Effector memory CD4-positive, alpha-beta T cell (primary cell): ENCODE data around the gene ARFGAP1.

ENCODE experiments used
- DNase-seq, 3 donors: peaks; one replicate each; pipeline ENCODE4 v3.0.0-alpha.2; 2020
- H3K27ac ChIP-seq: 2 replicates; pipeline ENCODE4 v1.7.0; 2013; ENCODE audit warnings: mild to moderate bottlenecking, low read length, moderate library complexity; ENCODE audit not compliant: insufficient read depth, poor library complexity, severe bottlenecking
- H3K27me3 ChIP-seq: replicated peaks from 2 replicates; pipeline ENCODE4 v1.7.0; 2013; ENCODE audit warnings: mild to moderate bottlenecking, low read length; ENCODE audit not compliant: insufficient read depth, control insufficient read depth, poor library complexity, severe bottlenecking
- H3K36me3 ChIP-seq: 2 replicates; pipeline ENCODE4 v1.7.0; 2013; ENCODE audit warnings: mild to moderate bottlenecking, low read length, moderate library complexity; ENCODE audit not compliant: control insufficient read depth, insufficient read depth
- H3K4me1 ChIP-seq: 2 replicates; pipeline ENCODE4 v1.7.0; 2013; ENCODE audit warnings: low read length, mild to moderate bottlenecking; ENCODE audit not compliant: control insufficient read depth, insufficient read depth, poor library complexity, severe bottlenecking
- H3K4me3 ChIP-seq: 2 replicates; pipeline ENCODE4 v1.7.0; 2013; ENCODE audit warnings: low read length, low read depth, mild to moderate bottlenecking; ENCODE audit not compliant: insufficient read depth, poor library complexity, severe bottlenecking
- H3K9me3 ChIP-seq: 2 replicates; pipeline ENCODE4 v1.7.0; 2013; ENCODE audit warnings: mild to moderate bottlenecking, low read length, moderate library complexity; ENCODE audit not compliant: control insufficient read depth

Gene ARFGAP1

GRCh38 chr20:63318391-63319163 lies 46.0 kb downstream of the ARFGAP1 start:
- Histone ChIP-seq H3K9me3 (no peaks in the 10 kb centered on the region), H3K4me1 (no peaks in the 10 kb centered on the region), H3K27ac (no peak overlapping the region), H3K36me3 (no peaks in the 10 kb centered on the region), H3K27me3 (no peaks in the 10 kb centered on the region), H3K4me3 (no peak overlapping the region)
- DNase-seq = no peak

GRCh38 chr20:63319164-63320040 lies 46.8 kb downstream of the ARFGAP1 start:
- Histone ChIP-seq H3K9me3 (no peaks in the 10 kb centered on the region), H3K36me3 (no peaks in the 10 kb centered on the region), H3K27ac (no peak overlapping the region), H3K4me1 (no peaks in the 10 kb centered on the region), H3K27me3 (no peaks in the 10 kb centered on the region), H3K4me3 (no peak overlapping the region)
- DNase-seq = no peak

GRCh38 chr20:63320041-63320511 lies 47.5 kb downstream of the ARFGAP1 start:
- Histone ChIP-seq H3K4me3 (no peak overlapping the region), H3K27me3 (no peaks in the 10 kb centered on the region)
- DNase-seq = no peak

GRCh38 chr20:63320616-63321147 lies 48.1 kb downstream of the ARFGAP1 start:
- no peaks in the 10 kb centered on the region for H3K4me1 ChIP-seq
- H3K4me3 ChIP-seq = no peak overlapping the region
- H3K27ac ChIP-seq = no peak overlapping the region
- no peaks in the 10 kb centered on the region for H3K36me3 ChIP-seq
- no peak for DNase-seq
- no peaks in the 10 kb centered on the region for H3K27me3 ChIP-seq
- H3K9me3 ChIP-seq = no peaks in the 10 kb centered on the region

More at GRCh38 chr20:63320041-63320511, 47.5 kb downstream of the ARFGAP1 start:
- Histone ChIP-seq H3K27ac (no peak overlapping the region), H3K4me1 (no peaks in the 10 kb centered on the region), H3K36me3 (no peaks in the 10 kb centered on the region), H3K9me3 (no peaks in the 10 kb centered on the region)

DNA sequence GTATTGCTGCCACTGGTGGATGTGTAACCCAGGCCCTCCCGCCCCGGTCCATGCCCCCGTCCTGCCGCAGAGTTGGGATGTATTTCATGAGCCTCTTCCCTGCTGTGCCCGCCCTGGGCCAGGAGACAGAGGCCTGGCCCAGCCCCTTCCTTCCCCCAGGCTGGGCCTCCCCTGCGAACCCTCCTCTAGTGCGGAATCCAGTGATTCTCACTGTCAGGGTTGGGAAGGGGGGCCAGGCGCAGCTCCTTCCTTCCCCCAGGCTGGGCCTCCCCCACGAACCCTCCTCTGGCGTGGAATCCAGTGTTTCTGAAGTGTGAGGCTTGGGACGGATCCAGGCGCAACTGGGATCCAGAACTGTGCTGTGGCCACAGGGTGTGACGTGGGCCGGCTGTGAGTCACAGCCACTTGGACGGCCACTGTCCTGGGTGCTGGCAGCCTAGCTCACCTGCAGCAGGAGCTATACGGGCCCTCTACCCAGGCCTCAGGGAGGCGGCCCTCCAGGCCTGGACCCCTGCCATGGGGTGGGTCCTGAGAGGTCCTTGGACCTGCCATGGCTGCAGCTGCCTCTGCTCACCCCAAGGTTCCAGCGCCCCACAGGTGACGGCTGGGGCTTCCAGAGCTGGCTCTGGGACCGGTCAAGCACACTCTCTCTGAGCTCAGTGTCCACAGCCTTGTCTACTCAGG lies 48.7 kb downstream of the ARFGAP1 start:
- H3K27ac ChIP-seq = no peak overlapping the region

DNA sequence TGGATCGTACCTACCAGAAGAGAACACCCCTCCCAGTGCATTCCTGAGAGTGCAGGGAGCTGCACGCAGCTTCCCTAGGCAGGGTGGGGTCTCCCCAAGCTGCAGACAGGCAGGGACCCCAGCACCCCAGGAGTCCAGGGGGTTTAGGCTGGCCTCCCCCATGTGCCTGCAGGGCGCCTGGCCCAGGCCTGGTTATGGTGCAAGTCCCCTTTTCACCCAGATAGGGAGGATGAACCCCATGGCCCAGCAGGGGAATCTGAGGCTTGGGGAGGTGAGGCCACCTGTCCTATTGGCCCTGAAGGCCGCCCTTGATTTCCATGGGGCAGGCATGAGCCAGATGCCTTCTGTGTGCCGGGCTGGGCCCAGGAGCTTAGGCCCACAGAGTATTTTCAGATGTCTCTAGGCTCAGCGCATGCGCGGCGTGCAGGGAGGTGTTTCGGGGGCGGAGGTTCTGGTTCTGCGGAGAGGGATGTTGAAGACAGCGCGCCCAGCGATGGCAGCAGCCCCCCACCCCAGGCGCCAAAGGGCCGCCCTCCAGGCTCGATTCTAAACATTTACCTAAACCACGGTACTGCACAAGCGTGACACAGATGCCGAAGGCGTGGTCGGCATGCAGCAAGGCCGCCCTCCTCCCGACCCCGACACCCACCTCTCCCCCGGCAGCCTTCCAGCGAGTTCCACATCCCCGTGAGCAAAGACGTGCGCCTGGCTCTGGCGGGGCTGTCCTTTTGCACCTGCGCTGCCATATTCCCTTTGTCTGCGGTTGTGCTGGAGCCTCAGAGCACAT lies 49.7 kb downstream of the ARFGAP1 start:
- H3K9me3 ChIP-seq = no peaks in the 10 kb centered on the region
- H3K36me3 ChIP-seq = no peaks in the 10 kb centered on the region
- H3K27me3 ChIP-seq = no peaks in the 10 kb centered on the region
- no peak overlapping the region for H3K27ac ChIP-seq
- H3K4me1 ChIP-seq = peaks cover 9% of the 10 kb centered on the region
- no peak overlapping the region for H3K4me3 ChIP-seq
- DNase-seq = no peak

More for the DNA sequence above, 48.7 kb downstream of the ARFGAP1 start:
- no peak for DNase-seq
- H3K9me3 ChIP-seq = no peaks in the 10 kb centered on the region
- peaks cover 4% of the 10 kb centered on the region for H3K4me1 ChIP-seq
- no peaks in the 10 kb centered on the region for H3K27me3 ChIP-seq
- H3K4me3 ChIP-seq = no peak overlapping the region
- H3K36me3 ChIP-seq = no peaks in the 10 kb centered on the region

GRCh38 chr20:63322933-63323273 lies 50.3 kb downstream of the ARFGAP1 start:
- no peak for DNase-seq
- Histone ChIP-seq H3K9me3 (no peaks in the 10 kb centered on the region), H3K36me3 (no peaks in the 10 kb centered on the region), H3K4me1 (peaks cover 9% of the 10 kb centered on the region), H3K27ac (no peak overlapping the region), H3K4me3 (no peak overlapping the region), H3K27me3 (no peaks in the 10 kb centered on the region)

GRCh38 chr20:63323357-63323981 lies 50.9 kb downstream of the ARFGAP1 start:
- peaks cover 9% of the 10 kb centered on the region for H3K4me1 ChIP-seq
- no peak for DNase-seq
- no peaks in the 10 kb centered on the region for H3K27me3 ChIP-seq
- H3K4me3 ChIP-seq = no peak overlapping the region
- no peaks in the 10 kb centered on the region for H3K9me3 ChIP-seq
- no peaks in the 10 kb centered on the region for H3K36me3 ChIP-seq
- H3K27ac ChIP-seq = no peak overlapping the region

- H3K9me3 ChIP-seq = no peaks in the 10 kb centered on the region
- no peak overlapping the region for H3K27ac ChIP-seq
- peaks cover 9% of the 10 kb centered on the region for H3K4me1 ChIP-seq
- DNase-seq = no peak
- no peak overlapping the region for H3K4me3 ChIP-seq
- no peaks in the 10 kb centered on the region for H3K27me3 ChIP-seq
- no peaks in the 10 kb centered on the region for H3K36me3 ChIP-seq
Observed at GRCh38 chr20:63325021-63325471, 52.4 kb downstream of the ARFGAP1 start.
